Endothelial cell of umbilical vein (primary cell): ENCODE data around the gene RIMBP2. TPM values are rescaled to one million over a fixed set of nuclear protein-coding genes. Genes with fewer than 3 reads are reported as not detected.

Experiments used
- BruUV-seq: library from RNA; stranded (reverse); fragments of 400-500 nt; replicated peaks from 2 replicates; lab custom pipeline; 2021; lab: Mats Ljungman, UMichigan
- CTCF ChIA-PET: fragments of 300-600, 350-600 bp; sonication (Branson Sonifier 250); formaldehyde crosslinking; loops from one replicate; lab custom pipeline; 2021; ENCODE audit warnings: antibody characterized with exemption, inconsistent platforms; lab: Charles Lee
- POLR2A ChIA-PET: fragments of 300-600, 350-600 bp; sonication (Branson Sonifier 250); formaldehyde crosslinking; loops from one replicate; lab custom pipeline; 2021; ENCODE audit warnings: antibody characterized with exemption, inconsistent platforms; lab: Charles Lee
- DNase-seq: peaks from one replicate; pipeline ENCODE4 v3.0.0-alpha.2; 2011; ENCODE audit warnings: low read depth, low spot score
- FAIRE-seq: peaks from 2 replicates; lab custom pipeline; 2011; peaks lifted over from hg19 to GRCh38; lab: Jason Lieb, UNC
- H2AFZ ChIP-seq: 2 replicates; pipeline ENCODE4 v1.6.0; 2012; ENCODE audit warnings: low read depth, low read length, control low read depth, inconsistent platforms
- H3K27ac ChIP-seq: 2 replicates; pipeline ENCODE4 v1.5.1; 2011; ENCODE audit warnings: low read depth, mild to moderate bottlenecking, control low read depth, low read length, moderate library complexity; ENCODE audit not compliant: insufficient read depth
- H3K27me3 ChIP-seq, 2 experiments: 2 replicates each; pipeline versions ENCODE4 v1.6.0 to v1.6.1; 2011; ENCODE audit warnings: low read length in 2 of 2, mixed read lengths in 1 of 2; ENCODE audit not compliant: control insufficient read depth in 2 of 2, insufficient read depth in 2 of 2
- H3K36me3 ChIP-seq, 2 experiments: 2 replicates in 1 of 2; 3 replicates in 1 of 2; pipeline ENCODE4 v1.5.1; 2011; ENCODE audit warnings: low read length in 2 of 2, mild to moderate bottlenecking in 1 of 2, moderate library complexity in 1 of 2; ENCODE audit not compliant: control insufficient read depth in 2 of 2, insufficient read depth in 2 of 2; ENCODE audit errors: extremely low read depth in 1 of 2
- H3K4me1 ChIP-seq: 3 replicates; pipeline ENCODE4 v1.5.1; 2011; ENCODE audit warnings: mild to moderate bottlenecking, low read length; ENCODE audit not compliant: control insufficient read depth, insufficient read depth; ENCODE audit errors: extremely low read depth
- H3K4me2 ChIP-seq: 2 replicates; pipeline ENCODE4 v1.6.1; 2011; ENCODE audit warnings: low read length, control low read depth, mixed read lengths; ENCODE audit not compliant: insufficient read depth
- H3K4me3 ChIP-seq, 3 experiments: fragments of 200-600 bp in 1 of 3; sonication (generic), shearing (Covaris generic) in 1 of 3; replicated peaks in 1 of 3; 2 replicates each; pipeline ENCODE4 v1.5.1; 2011 to 2016; ENCODE audit warnings: control low read depth in 3 of 3, low read length in 3 of 3, mild to moderate bottlenecking in 2 of 3, inconsistent platforms in 1 of 3, low read depth in 1 of 3, moderate library complexity in 1 of 3; ENCODE audit not compliant: insufficient read depth in 1 of 3
- H3K79me2 ChIP-seq: 2 replicates; pipeline ENCODE4 v1.6.0; 2012; ENCODE audit warnings: low read length, inconsistent platforms; ENCODE audit not compliant: control insufficient read depth, insufficient read depth
- H3K9ac ChIP-seq: replicated peaks from 2 replicates; pipeline ENCODE3; 2011; ENCODE audit warnings: low read length, control low read depth; ENCODE audit not compliant: insufficient read depth; ENCODE audit errors: extremely low read depth
- H3K9me1 ChIP-seq: replicated peaks from 3 replicates; pipeline ENCODE4 v1.6.0; 2011; ENCODE audit warnings: mild to moderate bottlenecking, low read length; ENCODE audit not compliant: control insufficient read depth, insufficient read depth; ENCODE audit errors: extremely low read depth
- H3K9me3 ChIP-seq: replicated peaks from 2 replicates; pipeline ENCODE4 v1.5.1; 2012; ENCODE audit warnings: low read length, inconsistent platforms; ENCODE audit not compliant: control insufficient read depth, insufficient read depth
- H4K20me1 ChIP-seq: replicated peaks from 2 replicates; pipeline ENCODE3; 2011; ENCODE audit warnings: mild to moderate bottlenecking, low read length; ENCODE audit not compliant: control insufficient read depth, insufficient read depth; ENCODE audit errors: extremely low read depth
- EZH2 ChIP-seq: IDR thresholded peaks from 2 replicates; pipeline ENCODE4 v1.6.1; 2012; ENCODE audit warnings: borderline replicate concordance, low read depth, mild to moderate bottlenecking, moderate library complexity, low read length, inconsistent platforms; ENCODE audit not compliant: severe bottlenecking
- FOS ChIP-seq: IDR thresholded peaks from 2 replicates; pipeline ENCODE4 v1.6.1; 2011; ENCODE audit warnings: mild to moderate bottlenecking, low read length, moderate library complexity, borderline replicate concordance; ENCODE audit not compliant: insufficient read depth
- GATA2 ChIP-seq: IDR thresholded peaks from 2 replicates; pipeline ENCODE4 v1.7.0; 2011; ENCODE audit warnings: low read depth, mild to moderate bottlenecking, moderate library complexity, mixed read lengths, low read length; ENCODE audit not compliant: insufficient read length, insufficient read depth
- JUN ChIP-seq: IDR thresholded peaks from 2 replicates; pipeline ENCODE4 v1.6.1; 2011; ENCODE audit warnings: borderline replicate concordance, low read depth; ENCODE audit not compliant: insufficient read length, insufficient read depth
- MAX ChIP-seq: IDR thresholded peaks from 2 replicates; pipeline ENCODE4 v1.6.1; 2011; ENCODE audit not compliant: insufficient read depth, insufficient read length
- MYC ChIP-seq: IDR thresholded peaks from one replicate; pipeline ENCODE4 v1.6.1; 2011; ENCODE audit warnings: mild to moderate bottlenecking, low read depth, low read length
- POLR2A ChIP-seq: IDR thresholded peaks from 2 replicates; pipeline ENCODE4 v1.6.1; 2012; ENCODE audit warnings: low read depth, mild to moderate bottlenecking, control low read depth, low read length
- POLR2AphosphoS5 ChIP-seq: IDR thresholded peaks from 2 replicates; pipeline ENCODE4 v1.6.1; 2012; ENCODE audit warnings: low read depth, mild to moderate bottlenecking, control low read depth, low read length, moderate library complexity; ENCODE audit not compliant: insufficient read depth
- dilution Hi-C: fragments of 300-500 bp; cut with MboI; formaldehyde crosslinking; loops from one replicate; pipeline ENCODE4 v1.15.0; 2019; ENCODE audit warnings: low sequenced_read_pairs; ENCODE audit not compliant: extremely low pct_ligation_motif_present
- intact Hi-C: fragments of 100-400 bp; cut with micrococcal nuclease; formaldehyde crosslinking; loops from one replicate; pipeline ENCODE4 v1.10.0; 2022
- polyA plus RNA-seq, 4 experiments: library from polyadenylated mRNA; depleted of rRNA in 3 of 4; stranded (reverse) in 3 of 4; unstranded in 1 of 4; fragments of >200 nt; gene quantifications; 2 replicates each; pipeline versions ENCODE4 v1.2.1 to v1.2.3, GENCODE V29; 2011 to 2012; ENCODE audit warnings: missing spikeins in 1 of 4
- total RNA-seq: library from RNA; stranded (reverse); gene quantifications from 2 replicates; pipeline ENCODE4 v1.2.3, GENCODE V29; 2021
- TF ChIP-seq, protein P1 (sequence below), 2 donors: IDR thresholded peaks; 1 replicate in 1 of 2; 2 replicates in 1 of 2; pipeline ENCODE4 v1.5.1; 2011; ENCODE audit warnings: low read length in 2 of 2, mild to moderate bottlenecking in 2 of 2, moderate library complexity in 2 of 2, control low read depth in 1 of 2, inconsistent platforms in 1 of 2, low read depth in 1 of 2; ENCODE audit not compliant: insufficient read depth in 1 of 2; ENCODE audit errors: extremely low read depth in 1 of 2

Gene RIMBP2
- total and polyA plus RNA-seq, 2 donors (not counting 3 experiments of a cell fraction or from before 2014, with no cell fraction given), result 0.04 TPM; not detected in 1

GRCh38 chr12:130470969-130471368 is 245.1 kb downstream of the RIMBP2 start:
- intact Hi-C loops, result no loop called here
- Histone ChIP-seq H3K4me2 (no peak overlapping the region), H3K27me3 (no peaks in the 10 kb centered on the region), H3K9ac (no peak overlapping the region), H3K27ac (no peak overlapping the region), H3K4me1 (no peaks in the 10 kb centered on the region), H2AFZ (no peak overlapping the region), H3K36me3 (no peaks in the 10 kb centered on the region), H4K20me1 (no peaks in the 10 kb centered on the region), H3K4me3 (no peak overlapping the region), H3K9me1 (no peaks in the 10 kb centered on the region), H3K9me3 (no peaks in the 10 kb centered on the region), H3K79me2 (no peaks in the 10 kb centered on the region)
- CTCF ChIA-PET, result no interaction called here
- FAIRE-seq (no peak), DNase-seq (no peak)
- POLR2A ChIA-PET, result no interaction called here
- BruUV-seq, result no TSS peak
- dilution Hi-C loops, result no loop called here
- TF ChIP-seq POLR2A (no peak), MAX (no peak), FOS (no peak)

DNA sequence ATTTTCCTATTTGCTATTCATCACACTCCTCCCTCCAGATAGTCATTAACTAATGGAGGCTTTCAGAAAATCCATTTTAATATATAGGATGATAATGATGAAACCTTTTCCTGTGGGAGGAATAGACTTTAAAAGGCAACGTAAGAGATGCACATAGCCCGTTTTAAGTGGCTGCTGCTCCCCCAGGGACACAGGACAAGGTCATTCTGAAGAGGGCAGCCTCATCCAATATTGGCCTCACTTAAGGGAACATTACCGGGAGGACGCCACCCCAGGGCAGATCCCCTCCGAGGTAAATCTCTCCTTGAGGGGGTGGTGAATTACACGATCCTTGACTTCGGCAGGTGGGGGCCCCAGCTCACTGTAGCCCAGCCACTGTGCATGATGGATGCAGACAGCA is 246.5 kb downstream of the RIMBP2 start:
- peaks cover 3% of the 10 kb centered on the region for H3K9me3 ChIP-seq
- CTCF ChIA-PET, result no interaction called here
- H3K79me2 ChIP-seq, result no peaks in the 10 kb centered on the region
- no peak overlapping the region for H3K9ac ChIP-seq
- no peaks in the 10 kb centered on the region for H3K27me3 ChIP-seq
- H3K27ac ChIP-seq, result no peak overlapping the region
- H3K4me1 ChIP-seq, result no peaks in the 10 kb centered on the region
- intact Hi-C loops, result no loop called here
- no peak for DNase-seq
- no TSS peak for BruUV-seq
- H4K20me1 ChIP-seq, result no peaks in the 10 kb centered on the region
- H3K4me2 ChIP-seq, result no peak overlapping the region
- no peaks in the 10 kb centered on the region for H3K36me3 ChIP-seq
- no peak overlapping the region for H3K4me3 ChIP-seq
- H3K9me1 ChIP-seq, result no peaks in the 10 kb centered on the region
- dilution Hi-C loops, result no loop called here
- no peak for TF ChIP-seq FOS
- no peak for TF ChIP-seq POLR2AphosphoS5
- no peak for TF ChIP-seq EZH2
- no peak for TF ChIP-seq POLR2A
- TF ChIP-seq, protein P1, sequence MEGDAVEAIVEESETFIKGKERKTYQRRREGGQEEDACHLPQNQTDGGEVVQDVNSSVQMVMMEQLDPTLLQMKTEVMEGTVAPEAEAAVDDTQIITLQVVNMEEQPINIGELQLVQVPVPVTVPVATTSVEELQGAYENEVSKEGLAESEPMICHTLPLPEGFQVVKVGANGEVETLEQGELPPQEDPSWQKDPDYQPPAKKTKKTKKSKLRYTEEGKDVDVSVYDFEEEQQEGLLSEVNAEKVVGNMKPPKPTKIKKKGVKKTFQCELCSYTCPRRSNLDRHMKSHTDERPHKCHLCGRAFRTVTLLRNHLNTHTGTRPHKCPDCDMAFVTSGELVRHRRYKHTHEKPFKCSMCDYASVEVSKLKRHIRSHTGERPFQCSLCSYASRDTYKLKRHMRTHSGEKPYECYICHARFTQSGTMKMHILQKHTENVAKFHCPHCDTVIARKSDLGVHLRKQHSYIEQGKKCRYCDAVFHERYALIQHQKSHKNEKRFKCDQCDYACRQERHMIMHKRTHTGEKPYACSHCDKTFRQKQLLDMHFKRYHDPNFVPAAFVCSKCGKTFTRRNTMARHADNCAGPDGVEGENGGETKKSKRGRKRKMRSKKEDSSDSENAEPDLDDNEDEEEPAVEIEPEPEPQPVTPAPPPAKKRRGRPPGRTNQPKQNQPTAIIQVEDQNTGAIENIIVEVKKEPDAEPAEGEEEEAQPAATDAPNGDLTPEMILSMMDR (IDR thresholded peaks at IDR 0.05; ENCODE audit: extremely low read depth in 1 of 2, insufficient read depth in 1 of 2, low read depth in 1 of 2, low read length in 2 of 2), result no peak
- TF ChIP-seq JUN, result no peak
- TF ChIP-seq MAX, result no peak
- no peak for TF ChIP-seq MYC
- TF ChIP-seq GATA2, result no peak
- no peak overlapping the region for H2AFZ ChIP-seq
- POLR2A ChIA-PET, result no interaction called here
- no peak for FAIRE-seq
